ENCODE results near the gene FBXL2.

GRCh38 chr3:33363113-33363800 is 86.0 kb downstream of the FBXL2 start:
- TF ChIP-seq CTCF (IDR thresholded peaks at IDR 0.05) (no peak), POLR2AphosphoS5 (IDR thresholded peaks at IDR 0.05) (no peak), POLR2A (IDR thresholded peaks at IDR 0.05) (no peak)

Data from breast epithelium (tissue), 3 donors.